ENCODE results near the gene FTCDNL1. TPM values are rescaled to one million over a fixed set of nuclear protein-coding genes. Genes with fewer than 3 reads are reported as not detected.

Gene FTCDNL1
- total RNA-seq, 4 donors from 2014 or later: 7.9 to 21.9 (median 16.3) TPM

- no peak for ATAC-seq
Measured at GRCh38 chr2:199850218-199850717, 724 bp downstream of the FTCDNL1 start.

DNA sequence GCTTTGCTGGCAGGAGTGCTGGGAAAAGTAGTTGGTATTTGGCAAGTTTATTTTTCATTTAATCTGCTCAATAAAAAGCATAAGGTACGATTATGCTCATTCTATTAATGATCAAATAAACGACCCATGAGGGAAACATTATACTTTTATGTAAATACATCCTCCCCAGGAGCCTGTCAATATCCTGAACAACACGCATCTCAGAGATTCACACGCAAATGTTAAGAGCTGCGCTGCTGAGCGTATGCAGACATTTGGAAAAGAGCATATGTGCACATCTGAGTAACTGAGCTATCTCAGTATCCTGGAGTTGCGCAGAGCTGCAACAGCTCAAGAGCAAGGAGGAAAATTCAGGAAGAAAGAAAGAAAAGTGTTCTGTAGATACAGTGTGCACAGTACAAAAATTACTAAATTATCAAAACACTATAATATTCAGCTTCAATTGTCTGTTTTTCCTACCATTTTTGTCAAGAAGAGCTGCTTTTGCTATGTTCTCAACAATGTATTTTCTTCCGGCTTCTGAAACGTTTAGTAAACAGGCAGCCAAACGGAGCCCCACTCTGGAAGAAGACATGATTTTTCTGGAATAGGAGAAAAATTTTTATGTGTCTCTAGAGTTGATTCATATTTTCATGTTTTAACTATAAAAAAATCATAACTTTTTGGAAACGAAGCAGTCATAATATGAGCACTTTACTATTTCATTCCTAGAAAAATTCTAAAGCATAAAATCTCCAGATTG, 2.4 kb downstream of the FTCDNL1 start:
- TF ChIP-seq POLR2A (IDR thresholded peaks at IDR 0.05): no peak
- TF ChIP-seq, protein P1, sequence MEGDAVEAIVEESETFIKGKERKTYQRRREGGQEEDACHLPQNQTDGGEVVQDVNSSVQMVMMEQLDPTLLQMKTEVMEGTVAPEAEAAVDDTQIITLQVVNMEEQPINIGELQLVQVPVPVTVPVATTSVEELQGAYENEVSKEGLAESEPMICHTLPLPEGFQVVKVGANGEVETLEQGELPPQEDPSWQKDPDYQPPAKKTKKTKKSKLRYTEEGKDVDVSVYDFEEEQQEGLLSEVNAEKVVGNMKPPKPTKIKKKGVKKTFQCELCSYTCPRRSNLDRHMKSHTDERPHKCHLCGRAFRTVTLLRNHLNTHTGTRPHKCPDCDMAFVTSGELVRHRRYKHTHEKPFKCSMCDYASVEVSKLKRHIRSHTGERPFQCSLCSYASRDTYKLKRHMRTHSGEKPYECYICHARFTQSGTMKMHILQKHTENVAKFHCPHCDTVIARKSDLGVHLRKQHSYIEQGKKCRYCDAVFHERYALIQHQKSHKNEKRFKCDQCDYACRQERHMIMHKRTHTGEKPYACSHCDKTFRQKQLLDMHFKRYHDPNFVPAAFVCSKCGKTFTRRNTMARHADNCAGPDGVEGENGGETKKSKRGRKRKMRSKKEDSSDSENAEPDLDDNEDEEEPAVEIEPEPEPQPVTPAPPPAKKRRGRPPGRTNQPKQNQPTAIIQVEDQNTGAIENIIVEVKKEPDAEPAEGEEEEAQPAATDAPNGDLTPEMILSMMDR (IDR thresholded peaks at IDR 0.05 in 4 of 5, conservative IDR thresholded peaks at IDR 0.05 in 1 of 5): no peak
- no peak overlapping the region for H3K27ac ChIP-seq
- no peak for DNase-seq
- H3K27me3 ChIP-seq: no peaks in the 10 kb centered on the region
- H3K9me3 ChIP-seq: no peaks in the 10 kb centered on the region
- no peak for ATAC-seq
- in situ Hi-C loops (cut with MboI; ENCODE audit: low sequenced_read_pairs in 4 of 4) (no loop called here), intact Hi-C loops (cut with DNase I; ENCODE audit: low total_unique reads) (no loop called here)
- no peak overlapping the region for H3K4me3 ChIP-seq
- H3K4me1 ChIP-seq: peaks cover 0 to 5% of the 10 kb centered on the region in 2 donors
- no peaks in the 10 kb centered on the region for H3K36me3 ChIP-seq

More at GRCh38 chr2:199850218-199850717, 724 bp downstream of the FTCDNL1 start:
- peak overlapping the region; percentile 76 to 90 (median 84) for H3K27ac ChIP-seq
- TF ChIP-seq, protein P1 (IDR thresholded peaks at IDR 0.05 in 4 of 5, conservative IDR thresholded peaks at IDR 0.05 in 1 of 5): no peak
- intact Hi-C loops (cut with DNase I; ENCODE audit: low total_unique reads): no loop called here
- H3K27me3 ChIP-seq: no peaks in the 10 kb centered on the region
- in situ Hi-C loops (cut with MboI; ENCODE audit: low sequenced_read_pairs in 4 of 4): no loop called here
- no peak for DNase-seq
- H3K4me3 ChIP-seq: peak overlapping the region; percentile 52 to 77 (median 68)
- H3K9me3 ChIP-seq: no peaks in the 10 kb centered on the region
- H3K36me3 ChIP-seq: no peaks in the 10 kb centered on the region
- H3K4me1 ChIP-seq: peaks cover 0 to 5% of the 10 kb centered on the region in 2 donors

DNA sequence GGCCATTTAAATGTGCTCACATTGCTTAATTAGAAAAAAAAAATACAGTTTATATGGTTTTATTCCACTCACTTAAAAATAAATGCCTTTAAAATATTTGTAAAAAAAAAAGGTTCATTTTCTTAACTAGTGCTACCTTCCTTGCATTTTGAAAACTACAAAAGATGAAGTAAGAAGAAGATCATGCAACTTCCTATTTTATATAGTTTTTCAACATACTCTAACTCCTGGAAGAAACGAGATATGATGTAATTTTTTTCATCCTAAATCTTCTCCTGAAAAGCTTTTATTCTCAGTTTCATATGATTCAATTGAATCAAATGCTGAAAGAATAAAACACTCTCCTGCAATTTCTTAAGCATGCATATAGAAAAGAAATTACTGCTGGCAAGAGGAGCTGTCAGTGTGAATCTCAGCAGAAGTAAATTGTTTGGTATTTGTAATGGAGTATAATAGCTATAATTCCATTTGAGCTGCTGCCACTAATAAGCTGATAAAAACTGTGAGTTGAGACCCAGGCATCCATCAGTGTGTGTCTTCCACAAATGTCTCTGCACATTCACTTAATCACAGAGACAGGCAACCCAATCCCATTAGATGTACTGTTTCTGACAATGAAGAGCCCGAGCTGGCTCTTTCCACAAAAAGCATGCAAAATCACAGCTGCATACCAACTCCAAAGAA, 3.7 kb downstream of the FTCDNL1 start:
- no peak for DNase-seq
- in situ Hi-C loops (cut with MboI; ENCODE audit: low sequenced_read_pairs in 4 of 4): no loop called here

GRCh38 chr2:199842631-199843395, 8.2 kb downstream of the FTCDNL1 start:
- peaks cover 0 to 15% of the 10 kb centered on the region in 2 donors for H3K36me3 ChIP-seq
- no peak for ATAC-seq

More for the DNA sequence above, 3.7 kb downstream of the FTCDNL1 start:
- ATAC-seq: no peak
- no peak overlapping the region for H3K27ac ChIP-seq
- no peak overlapping the region for H3K4me3 ChIP-seq
- H3K4me1 ChIP-seq: peaks cover 0 to 5% of the 10 kb centered on the region in 2 donors
- no peaks in the 10 kb centered on the region for H3K27me3 ChIP-seq
- intact Hi-C loops (cut with DNase I; ENCODE audit: low total_unique reads): no loop called here
- H3K9me3 ChIP-seq: no peaks in the 10 kb centered on the region
- no peaks in the 10 kb centered on the region for H3K36me3 ChIP-seq
- TF ChIP-seq POLR2A (IDR thresholded peaks at IDR 0.05): no peak
- TF ChIP-seq, protein P1 (IDR thresholded peaks at IDR 0.05 in 4 of 5, conservative IDR thresholded peaks at IDR 0.05 in 1 of 5): no peak

More at GRCh38 chr2:199842631-199843395, 8.2 kb downstream of the FTCDNL1 start:
- no peak overlapping the region for H3K27ac ChIP-seq
- no peaks in the 10 kb centered on the region for H3K9me3 ChIP-seq
- no peaks in the 10 kb centered on the region for H3K27me3 ChIP-seq
- H3K4me1 ChIP-seq: no peaks in the 10 kb centered on the region
- in situ Hi-C loops (cut with MboI; ENCODE audit: low sequenced_read_pairs in 4 of 4) (no loop called here), intact Hi-C loops (cut with DNase I; ENCODE audit: low total_unique reads) (no loop called here)
- no peak for TF ChIP-seq POLR2A (IDR thresholded peaks at IDR 0.05)
- TF ChIP-seq, protein P1 (IDR thresholded peaks at IDR 0.05 in 4 of 5, conservative IDR thresholded peaks at IDR 0.05 in 1 of 5): no peak
- H3K4me3 ChIP-seq: no peak overlapping the region
- DNase-seq: no peak
